ENCODE data around the gene EPB41L3.

Gene EPB41L3

GRCh38 chr18:5538544-5538943 is 5.3 kb downstream of the EPB41L3 start:
- TF ChIP-seq RAD21 (IDR thresholded peaks at IDR 0.05; ENCODE audit: low read depth): no peak
- no peak for TF ChIP-seq EP300 (IDR thresholded peaks at IDR 0.05; ENCODE audit: borderline replicate concordance)
- TF ChIP-seq, protein P1, sequence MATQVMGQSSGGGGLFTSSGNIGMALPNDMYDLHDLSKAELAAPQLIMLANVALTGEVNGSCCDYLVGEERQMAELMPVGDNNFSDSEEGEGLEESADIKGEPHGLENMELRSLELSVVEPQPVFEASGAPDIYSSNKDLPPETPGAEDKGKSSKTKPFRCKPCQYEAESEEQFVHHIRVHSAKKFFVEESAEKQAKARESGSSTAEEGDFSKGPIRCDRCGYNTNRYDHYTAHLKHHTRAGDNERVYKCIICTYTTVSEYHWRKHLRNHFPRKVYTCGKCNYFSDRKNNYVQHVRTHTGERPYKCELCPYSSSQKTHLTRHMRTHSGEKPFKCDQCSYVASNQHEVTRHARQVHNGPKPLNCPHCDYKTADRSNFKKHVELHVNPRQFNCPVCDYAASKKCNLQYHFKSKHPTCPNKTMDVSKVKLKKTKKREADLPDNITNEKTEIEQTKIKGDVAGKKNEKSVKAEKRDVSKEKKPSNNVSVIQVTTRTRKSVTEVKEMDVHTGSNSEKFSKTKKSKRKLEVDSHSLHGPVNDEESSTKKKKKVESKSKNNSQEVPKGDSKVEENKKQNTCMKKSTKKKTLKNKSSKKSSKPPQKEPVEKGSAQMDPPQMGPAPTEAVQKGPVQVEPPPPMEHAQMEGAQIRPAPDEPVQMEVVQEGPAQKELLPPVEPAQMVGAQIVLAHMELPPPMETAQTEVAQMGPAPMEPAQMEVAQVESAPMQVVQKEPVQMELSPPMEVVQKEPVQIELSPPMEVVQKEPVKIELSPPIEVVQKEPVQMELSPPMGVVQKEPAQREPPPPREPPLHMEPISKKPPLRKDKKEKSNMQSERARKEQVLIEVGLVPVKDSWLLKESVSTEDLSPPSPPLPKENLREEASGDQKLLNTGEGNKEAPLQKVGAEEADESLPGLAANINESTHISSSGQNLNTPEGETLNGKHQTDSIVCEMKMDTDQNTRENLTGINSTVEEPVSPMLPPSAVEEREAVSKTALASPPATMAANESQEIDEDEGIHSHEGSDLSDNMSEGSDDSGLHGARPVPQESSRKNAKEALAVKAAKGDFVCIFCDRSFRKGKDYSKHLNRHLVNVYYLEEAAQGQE (IDR thresholded peaks at IDR 0.05; ENCODE audit: low read depth): no peak

DNA sequence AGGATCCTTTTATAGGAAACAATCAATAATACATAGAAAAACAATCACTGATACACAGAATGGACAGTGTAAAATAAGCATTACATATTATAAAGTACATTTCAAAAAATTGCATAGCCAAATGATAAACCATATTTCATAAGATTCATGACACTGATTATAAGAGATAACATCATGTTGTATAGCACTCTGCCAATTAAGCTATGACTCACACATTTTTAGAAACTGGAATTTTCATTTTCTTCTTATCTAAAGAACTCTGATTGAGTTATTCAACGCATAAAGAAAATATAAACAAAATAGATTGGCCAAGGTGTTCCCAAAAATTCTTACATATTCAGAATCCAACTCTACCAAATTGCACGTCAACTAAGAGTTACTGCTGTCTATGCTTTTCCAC is 5.9 kb downstream of the EPB41L3 start:
- TF ChIP-seq CEBPB (IDR thresholded peaks at IDR 0.05) (no peak), ZBTB7A (IDR thresholded peaks at IDR 0.05; ENCODE audit: low read depth) (no peak), YY1 (IDR thresholded peaks at IDR 0.05; ENCODE audit: low read depth) (no peak), USF1 (IDR thresholded peaks at IDR 0.05) (no peak), EGR1 (IDR thresholded peaks at IDR 0.05) (no peak), NFIC (IDR thresholded peaks at IDR 0.05) (no peak), CREB1 (IDR thresholded peaks at IDR 0.05; ENCODE audit: low read depth) (no peak)

DNA sequence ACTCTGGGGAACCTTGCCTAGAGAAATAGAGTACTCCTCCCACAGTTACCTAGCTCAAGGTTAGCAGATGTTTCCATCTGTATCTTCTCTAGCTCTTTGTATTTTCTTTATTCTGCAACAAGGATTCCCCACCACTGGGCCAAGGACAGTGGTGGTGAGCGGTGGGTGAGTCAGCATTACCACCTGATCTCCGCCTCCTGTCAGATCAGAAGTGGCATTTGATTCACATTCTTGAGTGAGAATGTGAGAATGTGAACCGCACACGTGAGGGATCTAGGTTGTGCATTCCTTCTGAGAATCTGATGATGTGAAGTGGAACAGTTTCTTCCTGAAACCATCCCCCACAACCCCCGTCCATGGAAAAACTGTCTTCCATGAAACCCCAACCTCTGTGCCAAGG is 9.0 kb downstream of the EPB41L3 start:
- TF ChIP-seq TEAD4 (IDR thresholded peaks at IDR 0.05) (no peak), YY1 (IDR thresholded peaks at IDR 0.05; ENCODE audit: low read depth) (no peak), NFIC (IDR thresholded peaks at IDR 0.05) (no peak), TAF1 (IDR thresholded peaks at IDR 0.05; ENCODE audit: low read depth) (no peak), EP300 (IDR thresholded peaks at IDR 0.05; ENCODE audit: borderline replicate concordance) (no peak), RAD21 (IDR thresholded peaks at IDR 0.05; ENCODE audit: low read depth) (no peak), CEBPB (IDR thresholded peaks at IDR 0.05) (no peak), TCF12 (IDR thresholded peaks at IDR 0.05; ENCODE audit: low read depth) (no peak), FOXM1 (IDR thresholded peaks at IDR 0.05; ENCODE audit: borderline replicate concordance, low read depth) (no peak), CREB1 (IDR thresholded peaks at IDR 0.05; ENCODE audit: low read depth) (no peak), USF1 (IDR thresholded peaks at IDR 0.05) (no peak)
- TF ChIP-seq, protein P2, sequence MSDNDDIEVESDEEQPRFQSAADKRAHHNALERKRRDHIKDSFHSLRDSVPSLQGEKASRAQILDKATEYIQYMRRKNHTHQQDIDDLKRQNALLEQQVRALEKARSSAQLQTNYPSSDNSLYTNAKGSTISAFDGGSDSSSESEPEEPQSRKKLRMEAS (IDR thresholded peaks at IDR 0.05): no peak
- TF ChIP-seq, protein P1 (IDR thresholded peaks at IDR 0.05; ENCODE audit: low read depth): no peak

DNA sequence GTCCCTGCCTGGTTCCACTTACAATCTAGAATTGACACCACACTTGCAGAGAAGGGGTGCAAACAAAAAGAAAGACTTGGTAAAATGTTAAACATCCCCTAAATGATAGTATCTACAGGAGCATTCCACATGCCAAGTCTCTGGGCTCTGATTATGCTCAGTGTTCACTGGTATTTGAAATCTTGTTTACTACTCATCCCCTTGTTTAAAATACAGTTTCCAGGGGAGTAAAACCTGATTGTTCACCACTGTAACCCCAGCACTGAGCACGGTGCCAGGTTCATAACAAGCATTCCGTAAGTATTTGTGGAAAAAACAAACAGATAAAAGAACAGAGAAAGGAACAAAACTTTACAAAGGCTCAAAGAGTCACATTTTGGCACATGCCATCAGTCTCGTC is 11.7 kb downstream of the EPB41L3 start:
- TF ChIP-seq CREB1 (IDR thresholded peaks at IDR 0.05; ENCODE audit: low read depth): no peak
- no peak for TF ChIP-seq NFIC (IDR thresholded peaks at IDR 0.05)
- no peak for TF ChIP-seq EGR1 (IDR thresholded peaks at IDR 0.05)
- TF ChIP-seq, protein P2 (IDR thresholded peaks at IDR 0.05): no peak
- TF ChIP-seq CEBPB (IDR thresholded peaks at IDR 0.05): no peak
- TF ChIP-seq ZBTB7A (IDR thresholded peaks at IDR 0.05; ENCODE audit: low read depth): no peak
- no peak for TF ChIP-seq YY1 (IDR thresholded peaks at IDR 0.05; ENCODE audit: low read depth)
- TF ChIP-seq FOXM1 (IDR thresholded peaks at IDR 0.05; ENCODE audit: borderline replicate concordance, low read depth): no peak
- no peak for TF ChIP-seq EP300 (IDR thresholded peaks at IDR 0.05; ENCODE audit: borderline replicate concordance)
- TF ChIP-seq TEAD4 (IDR thresholded peaks at IDR 0.05): no peak

- no peak for TF ChIP-seq EP300 (IDR thresholded peaks at IDR 0.05; ENCODE audit: borderline replicate concordance)
These were observed 13.1 kb downstream of the EPB41L3 start for GRCh38 chr18:5530629-5531178.

DNA sequence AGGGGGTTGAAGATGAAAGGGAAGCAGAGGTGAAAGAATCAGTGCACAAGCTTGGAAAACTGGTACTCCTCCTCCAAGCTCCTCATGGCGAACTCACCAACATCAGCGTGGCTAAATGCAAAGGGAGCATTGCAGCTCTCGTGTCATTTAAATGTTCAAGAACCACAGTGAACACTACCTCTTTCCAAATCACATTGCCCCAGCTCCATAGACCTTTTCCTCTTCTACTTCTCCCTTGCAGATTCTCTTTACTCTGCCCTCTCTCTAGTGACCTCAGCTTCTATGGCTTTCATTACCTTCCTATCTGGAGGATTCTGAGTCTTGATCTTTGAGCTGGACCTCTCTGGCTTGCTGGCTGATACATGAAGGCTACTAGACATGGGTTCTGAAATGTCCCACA is 14.3 kb downstream of the EPB41L3 start:
- no peak for TF ChIP-seq ZBTB7A (IDR thresholded peaks at IDR 0.05; ENCODE audit: low read depth)
- TF ChIP-seq USF1 (IDR thresholded peaks at IDR 0.05): no peak
- TF ChIP-seq YY1 (IDR thresholded peaks at IDR 0.05; ENCODE audit: low read depth): no peak
- TF ChIP-seq, protein P2 (IDR thresholded peaks at IDR 0.05): no peak
- no peak for TF ChIP-seq TAF1 (IDR thresholded peaks at IDR 0.05; ENCODE audit: low read depth)

Data from Ishikawa (cell line).